HG03280 (cell line): Measurements from ENCODE around the gene HES7.
A peak's percentile ranks its signal among the peaks of the same experiment; 100 is the strongest.
"Not testable (repeated sequence)": the region's sequence is repeated elsewhere in the genome, so short reads cannot be mapped to it uniquely, and the experiment has no call there.

Experiments
- ATAC-seq: cut with Tn5 transposase; IDR thresholded peaks from one replicate; pipeline ENCODE4 v1.9.1; 2021; ENCODE audit warnings: mild to moderate bottlenecking, moderate library complexity; ENCODE audit not compliant: unreplicated experiment

Gene HES7

GRCh38 chr17:8123695-8124349, at the start of gene HES7:
HES7 (minus strand) TSS chr17:8124106; CDS start chr17:8124084, 22 bp downstream.
- ATAC-seq: no peak

DNA sequence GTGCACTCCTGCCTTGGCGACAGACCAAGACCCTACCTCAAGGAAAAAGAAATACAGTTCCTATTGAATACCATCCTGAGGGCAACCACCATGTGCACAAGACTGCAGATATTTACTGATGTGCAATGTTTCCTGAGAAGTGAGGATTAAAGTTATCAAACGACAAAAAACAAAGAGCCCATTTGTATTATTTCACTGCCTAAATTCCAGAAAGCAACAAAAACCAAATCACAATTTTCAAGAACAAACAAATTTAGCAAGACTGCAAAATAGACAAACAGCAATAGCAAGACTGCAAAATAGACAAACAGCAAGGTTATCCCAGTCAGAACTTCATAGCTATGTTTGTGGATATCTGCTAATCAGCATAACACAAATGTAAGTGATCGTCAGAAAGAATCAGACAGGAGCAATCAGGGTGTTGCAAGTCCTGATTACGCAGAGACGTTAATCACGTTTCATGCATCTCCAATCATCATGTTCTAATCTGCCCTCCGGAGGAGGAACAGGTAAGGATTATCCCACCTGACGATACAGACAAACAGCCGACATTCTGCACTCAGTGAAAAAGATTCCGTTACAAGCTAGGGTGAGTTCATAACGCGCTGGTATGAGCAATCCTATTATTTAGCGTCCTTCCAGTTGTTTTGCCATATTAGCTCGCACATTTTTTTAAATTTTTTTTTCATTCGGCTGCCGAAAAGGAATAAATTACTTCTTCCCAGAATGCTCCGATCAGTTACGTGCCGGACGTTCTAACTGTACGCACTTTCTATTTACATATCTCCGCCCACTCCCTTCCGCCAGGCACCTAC, 49.4 kb upstream of the HES7 start:
- peak; percentile 78 for ATAC-seq

DNA sequence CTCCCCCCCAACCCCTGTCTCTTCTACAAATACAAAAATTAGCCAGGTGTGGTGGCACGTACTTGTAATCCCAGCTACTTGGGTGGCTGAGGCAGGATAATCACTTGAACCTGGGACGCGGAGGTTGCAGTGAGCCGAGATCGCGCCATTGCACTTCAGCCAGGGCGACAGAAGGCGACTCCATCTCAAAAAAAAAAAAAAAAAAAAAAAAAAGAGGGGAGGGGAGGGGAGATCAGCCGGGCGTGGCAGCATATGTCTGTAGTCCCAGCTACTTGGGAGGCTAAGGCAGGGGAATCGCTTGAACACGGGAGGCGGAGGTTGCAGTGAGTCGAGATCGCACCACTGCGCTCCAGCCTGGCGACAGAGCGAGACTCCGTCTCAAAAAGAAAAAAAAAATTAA, 46.3 kb upstream of the HES7 start:
- not testable (repeated sequence) for ATAC-seq

DNA sequence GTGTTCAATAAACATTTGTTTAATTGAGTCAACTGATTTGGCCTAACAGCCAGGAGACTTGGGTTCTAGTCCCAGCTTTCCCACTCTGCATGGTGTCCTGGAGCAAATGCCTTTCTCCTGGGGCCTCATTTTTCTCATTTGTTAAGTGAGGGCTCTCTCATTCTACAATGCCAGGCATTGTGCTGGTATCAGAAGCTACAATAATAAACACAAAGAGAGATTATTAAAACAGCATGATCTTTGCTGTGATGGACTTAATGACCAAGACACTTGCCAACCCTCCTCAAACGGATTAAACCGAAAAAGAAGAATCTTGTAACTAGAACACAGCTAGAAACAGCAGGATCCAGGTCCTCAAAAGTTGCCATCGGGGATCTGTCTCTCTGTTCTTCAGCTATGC, 43.6 kb upstream of the HES7 start:
- no peak for ATAC-seq

DNA sequence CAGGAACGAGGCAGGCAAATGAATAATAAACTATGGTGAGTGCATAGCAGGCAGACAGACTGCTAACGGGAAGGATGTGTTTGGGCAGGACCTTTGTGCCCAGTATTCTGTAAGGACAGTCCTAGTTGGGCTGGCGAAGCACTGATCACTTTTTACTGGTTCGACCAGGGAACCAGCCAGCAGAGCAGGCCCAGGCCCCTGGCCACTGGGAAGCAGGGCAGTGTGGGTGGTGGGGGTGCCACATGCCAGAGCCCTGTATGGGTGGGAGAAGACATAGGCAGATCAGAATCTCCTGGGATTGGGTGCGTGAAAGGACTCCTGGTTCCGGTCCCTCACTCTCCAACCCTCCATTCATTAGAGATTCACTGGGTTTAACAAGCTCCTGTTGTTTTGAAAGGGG, 42.8 kb upstream of the HES7 start:
- ATAC-seq: no peak

DNA sequence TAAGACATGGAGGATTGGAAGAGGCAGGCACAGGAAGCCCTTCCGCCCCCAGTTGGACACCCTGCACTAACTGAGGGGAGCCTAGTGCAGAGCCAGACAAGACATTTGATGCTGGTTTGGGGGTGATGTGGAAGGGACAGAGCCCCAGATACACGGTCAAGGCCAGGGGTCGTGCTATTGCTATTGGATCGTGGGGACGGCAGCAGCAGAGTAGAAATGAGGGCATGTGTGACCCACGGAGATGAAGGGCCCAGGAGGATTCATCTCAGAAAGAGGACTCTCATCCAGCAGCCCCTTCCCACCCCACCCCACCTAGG, 40.9 kb upstream of the HES7 start:
- no peak for ATAC-seq

GRCh38 chr17:8163978-8164814, 40.3 kb upstream of the HES7 start:
- no peak for ATAC-seq

- ATAC-seq: no peak
Observed at GRCh38 chr17:8162997-8163977, 39.4 kb upstream of the HES7 start.

- ATAC-seq: no peak
Observed at GRCh38 chr17:8162233-8162996, 38.5 kb upstream of the HES7 start, which contains the start of gene VAMP2. VAMP2 (minus strand) TSS chr17:8162948; CDS start chr17:8162879, 69 bp downstream.

DNA sequence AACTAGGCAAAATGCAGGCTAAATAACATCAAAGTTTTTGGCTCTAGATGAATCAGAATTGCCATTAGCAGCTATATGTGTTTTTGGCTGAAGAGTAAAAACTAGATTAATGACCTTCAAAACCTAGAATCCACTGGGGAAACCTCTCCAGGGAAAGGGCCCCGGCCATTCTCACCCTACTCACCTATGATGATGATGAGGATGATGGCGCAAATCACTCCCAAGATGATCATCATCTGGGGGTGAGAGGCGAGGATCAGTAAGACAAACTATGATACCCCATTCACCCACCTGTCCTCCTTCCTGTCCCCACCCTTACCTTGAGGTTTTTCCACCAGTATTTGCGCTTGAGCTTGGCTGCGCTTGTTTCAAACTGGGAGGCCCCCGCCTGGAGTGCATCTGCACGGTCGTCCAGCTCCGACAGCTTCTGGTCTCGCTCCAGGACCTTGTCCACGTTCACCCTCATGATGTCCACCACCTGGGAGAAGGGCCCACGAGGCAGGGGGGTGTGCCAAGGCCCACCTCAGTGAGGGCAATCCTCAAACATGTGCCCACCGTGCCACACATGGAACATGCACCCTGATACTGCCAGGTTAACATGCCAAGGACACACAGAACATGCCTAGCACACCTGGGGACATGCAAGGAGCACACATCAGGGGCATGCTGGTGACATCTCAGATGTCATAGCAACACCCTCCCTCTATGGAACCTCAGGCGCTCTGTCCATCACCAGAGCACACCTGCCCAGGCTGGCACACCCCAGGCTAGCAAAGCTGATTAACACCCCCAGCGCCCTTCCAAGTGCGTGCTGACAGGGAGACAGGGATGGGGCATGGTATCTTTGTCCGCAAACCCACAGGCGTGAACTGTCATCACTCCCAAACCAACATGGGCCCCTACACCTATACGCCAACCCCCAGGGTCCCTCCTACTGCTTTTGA, 37.7 kb upstream of the HES7 start:
- no peak for ATAC-seq

- no peak for ATAC-seq
Observed at GRCh38 chr17:8160741-8161221, 36.9 kb upstream of the HES7 start.

GRCh38 chr17:8160224-8160577, 36.3 kb upstream of the HES7 start:
- ATAC-seq: no peak

DNA sequence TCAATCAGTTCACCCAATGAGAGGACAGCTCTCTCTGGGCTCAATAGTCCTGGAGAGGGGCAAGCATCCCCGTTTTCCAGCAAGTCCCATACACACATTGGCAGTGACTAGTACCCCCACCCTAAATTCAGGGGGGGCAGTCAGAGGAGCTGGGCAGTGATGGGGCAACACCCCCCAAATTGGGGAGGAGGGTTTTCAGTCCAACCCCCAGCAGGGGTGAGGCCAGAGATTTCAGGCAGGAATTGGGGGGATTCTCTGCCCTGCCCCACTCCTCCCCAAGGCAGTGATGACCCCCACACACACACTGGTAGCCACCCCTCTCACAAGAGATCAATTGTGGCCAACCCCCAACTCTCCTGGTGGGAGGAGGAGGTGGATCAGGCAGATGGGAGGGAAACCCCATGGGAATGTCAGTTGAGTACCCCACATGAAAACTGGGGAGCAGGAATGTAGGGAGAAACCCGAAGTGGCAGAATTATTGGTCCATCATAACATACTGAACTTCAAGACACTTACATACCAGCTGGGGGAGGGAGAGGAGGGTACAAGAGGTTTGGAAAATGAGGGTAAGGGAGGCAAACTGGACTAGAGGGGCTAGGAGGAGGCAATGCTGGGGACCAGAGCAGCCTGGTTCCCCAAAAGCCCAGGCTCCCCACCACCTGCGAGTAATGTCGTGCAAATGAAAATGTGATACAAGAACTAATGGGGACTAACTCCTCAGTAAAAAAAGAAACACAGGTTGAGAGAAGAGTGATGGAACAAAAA, 35.7 kb upstream of the HES7 start:
- ATAC-seq: no peak

- ATAC-seq: no peak
Observed at GRCh38 chr17:8159032-8159400, 35.1 kb upstream of the HES7 start.

- no peak for ATAC-seq
Observed at GRCh38 chr17:8158267-8159031, 34.5 kb upstream of the HES7 start.

DNA sequence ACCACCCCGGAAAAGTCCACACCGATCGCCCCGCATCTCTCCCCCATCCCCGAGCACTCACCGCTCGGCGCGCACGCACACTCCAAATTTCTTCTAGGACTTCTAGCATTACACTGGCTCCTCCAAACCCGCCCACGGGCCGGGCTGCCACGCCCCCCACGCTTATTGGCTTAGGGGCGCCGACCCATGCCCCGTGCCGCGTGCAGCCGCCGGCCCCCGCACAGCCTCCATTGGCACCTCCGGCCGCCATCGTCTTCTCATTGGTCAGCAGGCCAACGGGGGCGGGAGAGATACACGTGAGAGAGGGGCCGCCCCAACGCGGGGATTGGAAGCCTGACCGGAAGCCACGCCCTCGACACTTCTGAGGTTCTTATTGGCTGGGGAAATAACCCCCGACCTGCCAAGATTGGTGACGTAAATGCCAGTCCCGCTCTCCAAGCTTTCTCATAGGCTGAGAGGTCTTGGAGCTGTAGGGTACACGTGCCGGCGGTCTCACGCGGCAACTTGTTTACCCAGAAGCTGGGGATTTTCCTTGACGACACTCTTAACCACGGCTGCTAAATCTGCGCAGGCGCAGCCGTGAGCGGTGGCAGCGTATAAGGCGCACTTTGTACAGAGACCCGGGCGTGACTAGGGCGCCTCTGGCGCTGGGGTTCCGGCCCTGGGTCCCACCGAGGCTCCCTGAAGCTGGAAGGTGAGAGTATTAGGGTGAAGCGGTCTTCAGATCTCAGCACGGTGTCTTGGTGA, 32.5 kb upstream of the HES7 start:
- peak; percentile 80 for ATAC-seq

- ATAC-seq: no peak
Observed at GRCh38 chr17:8155996-8156245, 32.0 kb upstream of the HES7 start.
